Neuronal stem cell (in vitro differentiated cells): ENCODE measurements around the gene PANK4.
A peak's percentile ranks its signal among the peaks of the same experiment; 100 is the strongest.

Experiments used
- DNase-seq: peaks from one replicate; pipeline ENCODE4 v3.0.0-alpha.2; 2013; ENCODE audit warnings: low spot score
- H2AFZ ChIP-seq: one replicate; pipeline ENCODE4 v1.6.1; 2013; ENCODE audit warnings: mild to moderate bottlenecking, low read length, inconsistent platforms
- H2AK5ac ChIP-seq: 2 replicates; pipeline ENCODE4 v1.6.1; 2013; ENCODE audit warnings: low read depth, mild to moderate bottlenecking, inconsistent platforms, low read length, moderate library complexity, mixed read lengths
- H2BK120ac ChIP-seq: 2 replicates; pipeline ENCODE4 v1.6.1; 2013; ENCODE audit warnings: low read depth, mild to moderate bottlenecking, inconsistent platforms, low read length, moderate library complexity, mixed read lengths
- H2BK12ac ChIP-seq: one replicate; pipeline ENCODE4 v1.6.1; 2013; ENCODE audit warnings: low read length, inconsistent platforms
- H2BK15ac ChIP-seq: 2 replicates; pipeline ENCODE4 v1.6.1; 2013; ENCODE audit warnings: mild to moderate bottlenecking, low read length, inconsistent platforms, mixed read lengths
- H2BK5ac ChIP-seq: one replicate; pipeline ENCODE4 v1.6.1; 2013; ENCODE audit warnings: inconsistent platforms, mild to moderate bottlenecking, low read length, moderate library complexity
- H3K14ac ChIP-seq: one replicate; pipeline ENCODE4 v1.6.1; 2013; ENCODE audit warnings: low read length, inconsistent platforms
- H3K18ac ChIP-seq: 2 replicates; pipeline ENCODE4 v1.6.1; 2013; ENCODE audit warnings: low read length, inconsistent platforms
- H3K23ac ChIP-seq: 2 replicates; pipeline ENCODE4 v1.6.1; 2013; ENCODE audit warnings: low read depth, mild to moderate bottlenecking, mixed read lengths, low read length, inconsistent platforms; ENCODE audit not compliant: poor library complexity
- H3K27ac ChIP-seq: replicated peaks from 3 replicates; pipeline ENCODE4 v1.5.1; 2013; ENCODE audit warnings: low read length, inconsistent platforms
- H3K27me3 ChIP-seq, 3 experiments: 2 replicates each; pipeline ENCODE4 v1.6.1; 2013; ENCODE audit warnings: low read length in 3 of 3, mild to moderate bottlenecking in 2 of 3, inconsistent platforms in 1 of 3, low read depth in 1 of 3, mixed read lengths in 1 of 3, moderate library complexity in 1 of 3; ENCODE audit not compliant: control insufficient read depth in 3 of 3, insufficient read depth in 3 of 3
- H3K36me3 ChIP-seq, 2 donors: replicated peaks in 1 of 2; 2 replicates each; pipeline ENCODE4 v1.6.1; 2013; ENCODE audit warnings: low read length in 2 of 2; ENCODE audit not compliant: control insufficient read depth in 2 of 2, insufficient read depth in 2 of 2
- H3K4ac ChIP-seq: 2 replicates; pipeline ENCODE4 v1.6.1; 2013; ENCODE audit warnings: inconsistent platforms, mild to moderate bottlenecking, low read length, moderate library complexity
- H3K4me1 ChIP-seq, 2 donors: 1 replicate in 1 of 2; 2 replicates in 1 of 2; pipeline ENCODE4 v1.6.1; 2013; ENCODE audit warnings: low read length in 2 of 2, low read depth in 1 of 2; ENCODE audit not compliant: control insufficient read depth in 2 of 2, insufficient read depth in 1 of 2
- H3K4me2 ChIP-seq: one replicate; pipeline ENCODE4 v1.6.1; 2013; ENCODE audit warnings: mild to moderate bottlenecking, low read length, inconsistent platforms; ENCODE audit not compliant: insufficient read depth, poor library complexity, severe bottlenecking
- H3K4me3 ChIP-seq, 2 donors: 2 replicates each; pipeline ENCODE4 v1.5.1; 2013; ENCODE audit warnings: low read length in 2 of 2, mild to moderate bottlenecking in 2 of 2, inconsistent platforms in 1 of 2, moderate library complexity in 1 of 2
- H3K79me1 ChIP-seq: one replicate; pipeline ENCODE4 v1.6.1; 2013; ENCODE audit warnings: low read depth, mild to moderate bottlenecking, inconsistent platforms, low read length, moderate library complexity
- H3K9ac ChIP-seq: one replicate; pipeline ENCODE4 v1.6.1; 2013; ENCODE audit warnings: mild to moderate bottlenecking, low read depth, low read length, inconsistent platforms; ENCODE audit not compliant: poor library complexity
- H3K9me3 ChIP-seq, 2 donors: replicated peaks in 1 of 2; 2 replicates each; pipeline versions ENCODE3 to v1.6.1; 2013; ENCODE audit warnings: low read length in 2 of 2, mild to moderate bottlenecking in 2 of 2, inconsistent platforms in 1 of 2, low read depth in 1 of 2, mixed read lengths in 1 of 2, moderate library complexity in 1 of 2; ENCODE audit not compliant: control insufficient read depth in 2 of 2, insufficient read depth in 1 of 2
- H4K8ac ChIP-seq: one replicate; pipeline ENCODE4 v1.6.1; 2013; ENCODE audit warnings: low read depth, mild to moderate bottlenecking, inconsistent platforms, low read length, moderate library complexity
- H4K91ac ChIP-seq: one replicate; pipeline ENCODE4 v1.6.1; 2013; ENCODE audit warnings: low read length, low read depth, mild to moderate bottlenecking, inconsistent platforms; ENCODE audit not compliant: poor library complexity
- WGBS, 2 donors: extraction: QIAGEN DNeasy Blood & Tissue Kit; methylation state at CpG; one replicate each; pipeline ENCODE4 v1.1.7; 2013; ENCODE audit warnings: missing lambda C conversion rate in 2 of 2, mixed read lengths in 1 of 2; ENCODE audit not compliant: insufficient read length in 2 of 2, insufficient replicate concordance in 1 of 2; ENCODE audit errors: extremely low coverage in 2 of 2; 5-methylcytosine and 5-hydroxymethylcytosine counted together

PANK4 gene

DNA sequence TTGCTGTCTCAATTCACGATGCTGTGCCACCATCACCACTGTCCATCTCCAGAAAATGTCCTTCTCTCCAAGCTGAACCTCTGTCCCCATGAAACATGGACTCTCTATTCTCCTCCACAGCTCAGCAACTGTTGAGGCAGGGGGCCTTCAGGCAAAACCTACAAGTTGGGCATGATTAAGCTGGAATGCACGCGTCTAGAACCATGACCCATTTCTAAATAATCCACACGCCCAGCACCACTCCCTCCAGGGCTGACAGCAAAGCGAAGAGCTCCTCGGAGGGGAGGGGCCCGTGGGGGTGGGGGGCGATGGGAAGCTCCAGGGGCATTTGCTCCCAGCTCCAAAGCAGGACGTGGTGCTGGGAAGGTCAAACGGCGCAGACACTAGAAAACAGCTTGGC is 7.0 kb upstream of the PANK4 start:
- no peak overlapping the region for H2AFZ ChIP-seq
- H3K27ac ChIP-seq, result peak overlapping the region; percentile 11
- WGBS, 2 donors, result no CpG with 5 or more reads among the region's 11 CpGs

DNA sequence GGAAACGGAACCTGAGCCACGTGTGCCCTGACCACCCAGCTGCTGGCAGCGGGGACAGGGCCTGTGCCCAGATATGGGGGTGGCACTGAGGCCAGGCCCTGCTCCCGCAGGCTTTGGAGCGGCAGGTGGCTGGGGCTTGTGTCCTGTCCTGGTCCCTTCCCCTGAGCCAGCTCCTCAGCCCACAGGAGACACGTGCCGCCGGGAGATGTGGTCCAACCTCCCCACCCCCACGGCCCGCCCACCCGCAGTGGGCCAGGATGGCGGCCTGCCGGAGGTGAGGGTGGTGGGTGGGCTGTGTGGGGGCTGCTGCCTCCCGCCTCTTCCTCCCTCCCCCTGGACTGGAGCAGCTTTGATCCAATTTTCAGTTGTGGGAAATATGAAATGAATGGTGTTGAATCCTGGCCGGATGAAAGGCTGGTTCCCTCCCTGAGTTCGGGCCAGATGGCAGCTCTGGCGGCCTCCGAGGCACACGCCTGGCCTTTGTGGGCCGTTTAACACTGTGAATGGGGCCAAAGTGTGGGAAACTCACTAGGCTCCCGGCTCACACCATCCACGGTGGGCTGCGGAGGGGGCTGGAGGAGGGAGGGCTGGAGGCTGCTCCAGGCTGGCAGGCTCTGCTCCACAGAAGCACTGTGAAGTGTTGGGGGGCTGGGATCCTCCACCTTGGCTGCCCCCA is 6.2 kb upstream of the PANK4 start:
- Histone ChIP-seq H3K9ac (peak overlapping the region; percentile 52), H3K18ac (peak overlapping the region; percentile 100), H4K8ac (no peak overlapping the region), H3K14ac (peak overlapping the region; percentile 58), H3K36me3 (peaks cover 0 to 11% of the 10 kb centered on the region in 2 donors), H2BK5ac (peak overlapping the region; percentile 100), H2AK5ac (peak overlapping the region; percentile 100), H3K23ac (peak overlapping the region; percentile 90), H3K4ac (peak overlapping the region; percentile 96), H3K4me3 (peak overlapping the region in 1 of 2 donors; percentile 16), H4K91ac (peak overlapping the region; percentile 83), H3K79me1 (peaks cover 12% of the 10 kb centered on the region), H2BK15ac (peak overlapping the region; percentile 95), H2AFZ (no peak overlapping the region), H3K4me1 (peaks cover 47 to 59% of the 10 kb centered on the region in 2 donors), H3K27ac (peak overlapping the region; percentile 50), H2BK120ac (peak overlapping the region; percentile 97), H3K4me2 (no peak overlapping the region), H3K27me3 (peaks cover 0 to 90% (median 6%) of the 10 kb centered on the region in 3 experiments), H2BK12ac (peak overlapping the region; percentile 100), H3K9me3 (peaks cover 0 to 3% of the 10 kb centered on the region in 2 donors)
- no CpG with 5 or more reads among the region's 23 CpGs for whole genome bisulfite sequencing, 2 donors
- DNase-seq, result no peak

More for the DNA sequence above, 7.0 kb upstream of the PANK4 start:
- peaks cover 0 to 7% of the 10 kb centered on the region in 2 donors for H3K36me3 ChIP-seq
- peak overlapping the region; percentile 100 for H2AK5ac ChIP-seq
- H3K23ac ChIP-seq, result no peak overlapping the region
- H3K18ac ChIP-seq, result peak overlapping the region; percentile 100
- H2BK12ac ChIP-seq, result no peak overlapping the region
- H3K27me3 ChIP-seq, result peaks cover 0 to 90% (median 6%) of the 10 kb centered on the region in 3 experiments
- H2BK120ac ChIP-seq, result peak overlapping the region; percentile 1
- H3K4me3 ChIP-seq, result no peak overlapping the region
- no peak overlapping the region for H3K4me2 ChIP-seq
- peak overlapping the region; percentile 32 for H3K9ac ChIP-seq
- H4K91ac ChIP-seq, result no peak overlapping the region
- H3K9me3 ChIP-seq, result peaks cover under 1 to 3% of the 10 kb centered on the region in 2 donors
- H2BK5ac ChIP-seq, result peak overlapping the region; percentile 100
- DNase-seq, result no peak
- peak overlapping the region; percentile 60 for H2BK15ac ChIP-seq
- H3K79me1 ChIP-seq, result peaks cover 8% of the 10 kb centered on the region
- peaks cover 40 to 54% of the 10 kb centered on the region in 2 donors for H3K4me1 ChIP-seq
- H3K4ac ChIP-seq, result no peak overlapping the region
- no peak overlapping the region for H3K14ac ChIP-seq
- no peak overlapping the region for H4K8ac ChIP-seq

DNA sequence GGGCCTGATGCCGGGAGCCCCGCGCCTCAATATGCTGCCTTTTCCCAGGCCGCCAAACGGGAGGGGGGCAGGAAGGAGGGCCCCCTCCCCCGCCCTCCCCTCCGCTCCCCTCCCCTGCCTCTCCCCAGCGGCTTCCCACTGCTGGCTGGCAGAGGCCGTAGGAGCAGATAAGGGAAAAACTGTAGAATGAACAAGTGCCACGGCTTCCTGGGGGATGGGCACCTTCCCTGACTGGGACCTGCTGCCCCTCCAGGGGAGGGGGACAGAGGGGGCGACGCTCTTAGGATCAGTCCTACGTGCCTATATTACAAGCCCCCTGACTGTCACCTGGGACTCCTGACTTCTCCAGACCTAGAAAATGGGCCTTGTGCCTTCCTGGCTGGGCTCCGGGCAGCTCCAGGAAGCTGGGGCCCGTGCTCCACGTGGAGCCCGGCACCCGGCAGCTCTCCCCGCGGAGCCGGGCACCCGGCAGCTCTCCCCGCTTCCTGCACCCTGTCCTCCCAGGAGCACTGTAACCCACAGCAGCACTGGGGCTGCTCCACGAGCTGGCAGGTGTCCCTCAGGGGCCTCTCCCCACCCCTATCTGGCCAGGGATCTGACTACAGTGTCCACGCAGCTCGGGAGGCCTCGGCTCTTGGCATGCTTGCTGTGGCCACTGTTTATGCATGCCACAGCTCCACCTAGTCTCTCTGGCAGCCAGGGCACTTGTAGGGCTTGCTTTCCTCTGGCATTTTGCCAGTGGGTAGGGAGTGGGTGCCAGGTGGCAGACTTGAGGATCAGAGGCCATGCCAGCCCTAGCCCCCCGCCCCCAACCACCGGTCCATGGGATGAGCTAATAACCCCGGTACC is 4.3 kb upstream of the PANK4 start:
- no peak for DNase-seq
- Histone ChIP-seq H3K4ac (peak overlapping the region; percentile 99), H3K27me3 (peaks cover 0 to 82% (median 4%) of the 10 kb centered on the region in 3 experiments), H3K18ac (peak overlapping the region; percentile 100), H2BK12ac (peak overlapping the region; percentile 35), H2AK5ac (peak overlapping the region; percentile 100), H2AFZ (no peak overlapping the region), H3K4me2 (peak overlapping the region; percentile 44), H3K79me1 (peaks cover 12% of the 10 kb centered on the region), H3K9ac (peak overlapping the region; percentile 18), H4K8ac (no peak overlapping the region), H2BK5ac (peak overlapping the region; percentile 100), H3K27ac (peak overlapping the region; percentile 79), H2BK15ac (peak overlapping the region; percentile 60), H3K4me1 (peaks cover 53 to 60% of the 10 kb centered on the region in 2 donors), H3K14ac (peak overlapping the region; percentile 1), H2BK120ac (peak overlapping the region; percentile 62), H4K91ac (peak overlapping the region; percentile 67), H3K23ac (peak overlapping the region; percentile 48), H3K9me3 (no peaks in the 10 kb centered on the region), H3K4me3 (no peak overlapping the region), H3K36me3 (peaks cover 0 to 11% of the 10 kb centered on the region in 2 donors)
- no CpG with 5 or more reads among the region's 30 CpGs for WGBS, 2 donors
